ENCODE measurements around the gene PHF10.

PHF10 gene

GRCh38 chr6:169738976-169739529 is 14.8 kb upstream of the PHF10 start:
- Histone ChIP-seq H3K4me3 (ENCODE audit: low read length in 2 of 2) (no peak overlapping the region), H2AK5ac (ENCODE audit: low read depth, low read length) (no peak overlapping the region), H3K79me1 (ENCODE audit: low read depth, low read length) (no peaks in the 10 kb centered on the region), H3K9ac (ENCODE audit: low read depth, low read length, poor library complexity) (no peak overlapping the region), H3K27me3 (ENCODE audit: control insufficient read depth in 3 of 3, insufficient read depth in 3 of 3, low read depth in 1 of 3, low read length in 3 of 3) (no peaks in the 10 kb centered on the region), H3K23ac (ENCODE audit: low read depth, low read length, poor library complexity) (no peak overlapping the region), H3K4me1 (ENCODE audit: control insufficient read depth in 2 of 2, insufficient read depth in 1 of 2, low read depth in 1 of 2, low read length in 2 of 2) (no peaks in the 10 kb centered on the region), H2BK5ac (ENCODE audit: low read length) (no peak overlapping the region), H2AFZ (ENCODE audit: low read length) (no peak overlapping the region), H3K36me3 (replicated peaks in 1 of 2; ENCODE audit: control insufficient read depth in 2 of 2, insufficient read depth in 2 of 2, low read length in 2 of 2) (no peaks in the 10 kb centered on the region), H2BK15ac (ENCODE audit: low read length) (no peak overlapping the region), H3K4me2 (ENCODE audit: insufficient read depth, low read length, poor library complexity, severe bottlenecking) (no peak overlapping the region), H4K91ac (ENCODE audit: low read depth, low read length, poor library complexity) (no peak overlapping the region), H4K8ac (ENCODE audit: low read depth, low read length) (no peak overlapping the region), H3K9me3 (replicated peaks in 1 of 2; ENCODE audit: control insufficient read depth in 2 of 2, insufficient read depth in 1 of 2, low read depth in 1 of 2, low read length in 2 of 2) (no peaks in the 10 kb centered on the region), H2BK12ac (ENCODE audit: low read length) (no peak overlapping the region), H3K27ac (replicated peaks; ENCODE audit: low read length) (no peak overlapping the region), H2BK120ac (ENCODE audit: low read depth, low read length) (no peak overlapping the region), H3K4ac (ENCODE audit: low read length) (no peak overlapping the region), H3K18ac (ENCODE audit: low read length) (no peak overlapping the region), H3K14ac (ENCODE audit: low read length) (no peak overlapping the region)
- no peak for DNase-seq (ENCODE audit: low spot score)
- WGBS, 2 donors (ENCODE audit: extremely low coverage in 2 of 2, insufficient read length in 2 of 2, insufficient replicate concordance in 1 of 2), result no CpG with 5 or more reads among the region's 2 CpGs

- Histone ChIP-seq H3K4me2 (ENCODE audit: insufficient read depth, low read length, poor library complexity, severe bottlenecking) (no peak overlapping the region), H4K91ac (ENCODE audit: low read depth, low read length, poor library complexity) (no peak overlapping the region), H3K4me3 (ENCODE audit: low read length in 2 of 2) (no peak overlapping the region), H3K27ac (replicated peaks; ENCODE audit: low read length) (no peak overlapping the region), H3K18ac (ENCODE audit: low read length) (peak overlapping the region; percentile 57), H2AFZ (ENCODE audit: low read length) (no peak overlapping the region), H3K79me1 (ENCODE audit: low read depth, low read length) (no peaks in the 10 kb centered on the region), H3K9me3 (replicated peaks in 1 of 2; ENCODE audit: control insufficient read depth in 2 of 2, insufficient read depth in 1 of 2, low read depth in 1 of 2, low read length in 2 of 2) (no peaks in the 10 kb centered on the region), H2BK5ac (ENCODE audit: low read length) (no peak overlapping the region), H3K14ac (ENCODE audit: low read length) (no peak overlapping the region), H3K9ac (ENCODE audit: low read depth, low read length, poor library complexity) (no peak overlapping the region), H2BK120ac (ENCODE audit: low read depth, low read length) (no peak overlapping the region), H4K8ac (ENCODE audit: low read depth, low read length) (no peak overlapping the region), H3K27me3 (ENCODE audit: control insufficient read depth in 3 of 3, insufficient read depth in 3 of 3, low read depth in 1 of 3, low read length in 3 of 3) (no peaks in the 10 kb centered on the region), H2BK15ac (ENCODE audit: low read length) (no peak overlapping the region), H3K4me1 (ENCODE audit: control insufficient read depth in 2 of 2, insufficient read depth in 1 of 2, low read depth in 1 of 2, low read length in 2 of 2) (no peaks in the 10 kb centered on the region), H2BK12ac (ENCODE audit: low read length) (no peak overlapping the region), H3K4ac (ENCODE audit: low read length) (no peak overlapping the region), H3K23ac (ENCODE audit: low read depth, low read length, poor library complexity) (no peak overlapping the region), H3K36me3 (replicated peaks in 1 of 2; ENCODE audit: control insufficient read depth in 2 of 2, insufficient read depth in 2 of 2, low read length in 2 of 2) (no peaks in the 10 kb centered on the region), H2AK5ac (ENCODE audit: low read depth, low read length) (peak overlapping the region; percentile 26)
- no peak for DNase-seq (ENCODE audit: low spot score)
- no CpG with 5 or more reads among the region's 9 CpGs for WGBS, 2 donors (ENCODE audit: extremely low coverage in 2 of 2, insufficient read length in 2 of 2, insufficient replicate concordance in 1 of 2)
Measured at GRCh38 chr6:169738204-169738975, 14.1 kb upstream of the PHF10 start.

- H3K9me3 ChIP-seq (replicated peaks in 1 of 2; ENCODE audit: control insufficient read depth in 2 of 2, insufficient read depth in 1 of 2, low read depth in 1 of 2, low read length in 2 of 2), result no peaks in the 10 kb centered on the region
- H3K27me3 ChIP-seq (ENCODE audit: control insufficient read depth in 3 of 3, insufficient read depth in 3 of 3, low read depth in 1 of 3, low read length in 3 of 3), result peaks cover 0 to 2% (median 0%) of the 10 kb centered on the region in 3 experiments
- H3K4me2 ChIP-seq (ENCODE audit: insufficient read depth, low read length, poor library complexity, severe bottlenecking), result no peak overlapping the region
- no peak overlapping the region for H3K18ac ChIP-seq (ENCODE audit: low read length)
- H2BK12ac ChIP-seq (ENCODE audit: low read length), result no peak overlapping the region
- H3K14ac ChIP-seq (ENCODE audit: low read length), result no peak overlapping the region
- H2AK5ac ChIP-seq (ENCODE audit: low read depth, low read length), result no peak overlapping the region
- peaks cover 0 to 11% of the 10 kb centered on the region in 2 donors for H3K36me3 ChIP-seq (replicated peaks in 1 of 2; ENCODE audit: control insufficient read depth in 2 of 2, insufficient read depth in 2 of 2, low read length in 2 of 2)
- H3K9ac ChIP-seq (ENCODE audit: low read depth, low read length, poor library complexity), result no peak overlapping the region
- no peak for DNase-seq (ENCODE audit: low spot score)
- H2BK120ac ChIP-seq (ENCODE audit: low read depth, low read length), result no peak overlapping the region
- no peak overlapping the region for H4K8ac ChIP-seq (ENCODE audit: low read depth, low read length)
- no peak overlapping the region for H3K23ac ChIP-seq (ENCODE audit: low read depth, low read length, poor library complexity)
- no peak overlapping the region for H4K91ac ChIP-seq (ENCODE audit: low read depth, low read length, poor library complexity)
- H3K79me1 ChIP-seq (ENCODE audit: low read depth, low read length), result no peaks in the 10 kb centered on the region
- H2AFZ ChIP-seq (ENCODE audit: low read length), result no peak overlapping the region
- no peak overlapping the region for H3K4ac ChIP-seq (ENCODE audit: low read length)
- H3K4me3 ChIP-seq (ENCODE audit: low read length in 2 of 2), result no peak overlapping the region
- no peak overlapping the region for H2BK15ac ChIP-seq (ENCODE audit: low read length)
- peaks cover 3 to 9% of the 10 kb centered on the region in 2 donors for H3K4me1 ChIP-seq (ENCODE audit: control insufficient read depth in 2 of 2, insufficient read depth in 1 of 2, low read depth in 1 of 2, low read length in 2 of 2)
- no peak overlapping the region for H2BK5ac ChIP-seq (ENCODE audit: low read length)
- no peak overlapping the region for H3K27ac ChIP-seq (replicated peaks; ENCODE audit: low read length)
Measured at GRCh38 chr6:169729961-169730360, 5.7 kb upstream of the PHF10 start.

GRCh38 chr6:169726963-169727362 is 2.7 kb upstream of the PHF10 start:
- H3K79me1 ChIP-seq (ENCODE audit: low read depth, low read length), result peaks cover 4% of the 10 kb centered on the region
- H3K27ac ChIP-seq (replicated peaks; ENCODE audit: low read length), result no peak overlapping the region
- no peak overlapping the region for H3K14ac ChIP-seq (ENCODE audit: low read length)
- no peak overlapping the region for H3K4me2 ChIP-seq (ENCODE audit: insufficient read depth, low read length, poor library complexity, severe bottlenecking)
- no peak overlapping the region for H2BK15ac ChIP-seq (ENCODE audit: low read length)
- no peak overlapping the region for H3K4ac ChIP-seq (ENCODE audit: low read length)
- peaks cover 0 to 4% (median 0%) of the 10 kb centered on the region in 3 experiments for H3K27me3 ChIP-seq (ENCODE audit: control insufficient read depth in 3 of 3, insufficient read depth in 3 of 3, low read depth in 1 of 3, low read length in 3 of 3)
- no peak overlapping the region for H3K23ac ChIP-seq (ENCODE audit: low read depth, low read length, poor library complexity)
- peaks cover 8 to 10% of the 10 kb centered on the region in 2 donors for H3K4me1 ChIP-seq (ENCODE audit: control insufficient read depth in 2 of 2, insufficient read depth in 1 of 2, low read depth in 1 of 2, low read length in 2 of 2)
- no peak overlapping the region for H3K9ac ChIP-seq (ENCODE audit: low read depth, low read length, poor library complexity)
- no peak overlapping the region for H2BK5ac ChIP-seq (ENCODE audit: low read length)
- H3K36me3 ChIP-seq (replicated peaks in 1 of 2; ENCODE audit: control insufficient read depth in 2 of 2, insufficient read depth in 2 of 2, low read length in 2 of 2), result peaks cover 0 to 11% of the 10 kb centered on the region in 2 donors
- H2BK120ac ChIP-seq (ENCODE audit: low read depth, low read length), result no peak overlapping the region
- H2AFZ ChIP-seq (ENCODE audit: low read length), result no peak overlapping the region
- no peak overlapping the region for H3K4me3 ChIP-seq (ENCODE audit: low read length in 2 of 2)
- no peak overlapping the region for H4K8ac ChIP-seq (ENCODE audit: low read depth, low read length)
- no peak overlapping the region for H2BK12ac ChIP-seq (ENCODE audit: low read length)
- H3K9me3 ChIP-seq (replicated peaks in 1 of 2; ENCODE audit: control insufficient read depth in 2 of 2, insufficient read depth in 1 of 2, low read depth in 1 of 2, low read length in 2 of 2), result no peaks in the 10 kb centered on the region
- no peak overlapping the region for H4K91ac ChIP-seq (ENCODE audit: low read depth, low read length, poor library complexity)
- no peak for DNase-seq (ENCODE audit: low spot score)
- H2AK5ac ChIP-seq (ENCODE audit: low read depth, low read length), result no peak overlapping the region
- no peak overlapping the region for H3K18ac ChIP-seq (ENCODE audit: low read length)
